NCI-H1048 (cell line): Measurements from ENCODE around the gene CCNB2.
"Not testable (repeated sequence)": the region's sequence is repeated elsewhere in the genome, so short reads cannot be mapped to it uniquely, and the experiment has no call there.

ENCODE experiments used
- DNase-seq: peaks from one replicate; lab custom pipeline; 2025; lab: John Stamatoyannopoulos, UW

CCNB2 gene

GRCh38 chr15:59133929-59134427 is 29.0 kb downstream of the CCNB2 start:
- DNase-seq: no peak

- DNase-seq: no peak
Observed at GRCh38 chr15:59137566-59137965, 32.6 kb downstream of the CCNB2 start.

GRCh38 chr15:59138243-59138642 is 33.3 kb downstream of the CCNB2 start:
- no peak for DNase-seq

GRCh38 chr15:59140422-59141226 is 35.7 kb downstream of the CCNB2 start:
- DNase-seq: no peak

GRCh38 chr15:59143281-59143680 is 38.3 kb downstream of the CCNB2 start:
- no peak for DNase-seq

GRCh38 chr15:59144594-59144993 is 39.6 kb downstream of the CCNB2 start:
- not testable (repeated sequence) for DNase-seq

- DNase-seq: no peak
Observed at GRCh38 chr15:59147666-59148065, 42.7 kb downstream of the CCNB2 start.

- no peak for DNase-seq
Observed at GRCh38 chr15:59148153-59148833, 43.3 kb downstream of the CCNB2 start.

- DNase-seq: no peak
Observed at GRCh38 chr15:59150185-59150584, 45.2 kb downstream of the CCNB2 start.

- DNase-seq: no peak
Observed at GRCh38 chr15:59152694-59153450, 47.9 kb downstream of the CCNB2 start.

- no peak for DNase-seq
Observed at GRCh38 chr15:59153466-59153865, 48.5 kb downstream of the CCNB2 start.

GRCh38 chr15:59154243-59154642 is 49.3 kb downstream of the CCNB2 start:
- DNase-seq: no peak

GRCh38 chr15:59155431-59155830 is 50.5 kb downstream of the CCNB2 start:
- DNase-seq: no peak

- DNase-seq: no peak
Observed at GRCh38 chr15:59157396-59157795, 52.5 kb downstream of the CCNB2 start.

GRCh38 chr15:59157840-59158700 is 53.1 kb downstream of the CCNB2 start:
- DNase-seq: no peak

- no peak for DNase-seq
Observed at GRCh38 chr15:59158701-59159034, 53.7 kb downstream of the CCNB2 start.

- no peak for DNase-seq
Observed at GRCh38 chr15:59159210-59159609, 54.3 kb downstream of the CCNB2 start.

- DNase-seq: no peak
Observed at GRCh38 chr15:59160880-59161593, 56.1 kb downstream of the CCNB2 start.

- not testable (repeated sequence) for DNase-seq
Observed at GRCh38 chr15:59162080-59162479, 57.1 kb downstream of the CCNB2 start.

GRCh38 chr15:59165726-59166125 is 60.8 kb downstream of the CCNB2 start:
- peak; percentile 45 for DNase-seq

- DNase-seq: no peak
Observed at GRCh38 chr15:59166166-59166565, 61.2 kb downstream of the CCNB2 start.
